H1 (cell line): Measurements from ENCODE around the gene CHAC1. TPM values are rescaled to one million over a fixed set of nuclear protein-coding genes. Genes with fewer than 3 reads are reported as not detected.

Experiments
- CTCF ChIA-PET: fragments of 300-600 bp; sonication (Branson Sonifier 250); formaldehyde crosslinking; loops from one replicate; lab custom pipeline; 2021; ENCODE audit not compliant: partially characterized antibody; lab: Charles Lee
- POLR2A ChIA-PET: fragments of 300-600 bp; sonication (Branson Sonifier 250); formaldehyde crosslinking; loops from one replicate; lab custom pipeline; 2021; ENCODE audit warnings: inconsistent platforms; ENCODE audit not compliant: partially characterized antibody; lab: Charles Lee
- DNase-seq, 2 experiments: peaks; one replicate each; pipeline versions ENCODE4 v3.0.0 to v3.0.0-alpha.2; 2010 to 2022; ENCODE audit warnings: low spot score in 2 of 2, low read depth in 1 of 2, mixed read lengths in 1 of 2
- FAIRE-seq: peaks from 2 replicates; lab custom pipeline; 2011; peaks lifted over from hg19 to GRCh38; lab: Jason Lieb, UNC
- H2AFZ ChIP-seq: 2 replicates; pipeline ENCODE4 v1.8.1; 2012; ENCODE audit warnings: low read length, inconsistent platforms
- H2AK5ac ChIP-seq: 2 replicates; pipeline ENCODE4 v1.6.1; 2013; ENCODE audit warnings: low read depth, low read length
- H2BK120ac ChIP-seq: replicated peaks from 2 replicates; pipeline ENCODE3; 2013; ENCODE audit warnings: low read depth, low read length, inconsistent platforms
- H2BK12ac ChIP-seq: 2 replicates; pipeline ENCODE4 v1.6.1; 2013; ENCODE audit warnings: low read depth, low read length
- H2BK15ac ChIP-seq: 2 replicates; pipeline ENCODE4 v1.6.1; 2013; ENCODE audit warnings: low read length
- H2BK20ac ChIP-seq: 2 replicates; pipeline ENCODE4 v1.6.1; 2013; ENCODE audit warnings: low read length
- H2BK5ac ChIP-seq: 2 replicates; pipeline ENCODE4 v1.6.1; 2013; ENCODE audit warnings: low read depth, low read length
- H3K14ac ChIP-seq: 2 replicates; pipeline ENCODE4 v1.6.1; 2013; ENCODE audit warnings: inconsistent platforms; ENCODE audit not compliant: insufficient read length
- H3K18ac ChIP-seq: 2 replicates; pipeline ENCODE4 v1.6.1; 2013; ENCODE audit warnings: low read length; ENCODE audit errors: extremely low read depth
- H3K23ac ChIP-seq: 2 replicates; pipeline ENCODE4 v1.6.1; 2013; ENCODE audit warnings: inconsistent platforms; ENCODE audit not compliant: insufficient read length
- H3K23me2 ChIP-seq: 2 replicates; pipeline ENCODE4 v1.6.1; 2013; ENCODE audit warnings: low read depth, low read length
- H3K27ac ChIP-seq: 2 replicates; pipeline ENCODE4 v1.6.1; 2011; ENCODE audit warnings: low read depth, low read length, inconsistent platforms
- H3K27me3 ChIP-seq, 4 experiments: replicated peaks in 1 of 4; 1 replicate in 1 of 4; 2 replicates in 3 of 4; pipeline versions ENCODE4 v1.6.1 to v1.8.1; 2011 to 2013; ENCODE audit warnings: low read length in 3 of 4, mild to moderate bottlenecking in 3 of 4, inconsistent platforms in 2 of 4, mixed read lengths in 2 of 4, moderate library complexity in 1 of 4; ENCODE audit not compliant: control insufficient read depth in 3 of 4, insufficient read depth in 3 of 4; ENCODE audit errors: extremely low read depth in 1 of 4
- H3K36me3 ChIP-seq, 4 experiments: 2 replicates each; pipeline versions ENCODE4 v1.6.1 to v1.8.1; 2011 to 2013; ENCODE audit warnings: mild to moderate bottlenecking in 4 of 4, low read length in 3 of 4, moderate library complexity in 2 of 4, control low read depth in 1 of 4, inconsistent platforms in 1 of 4; ENCODE audit not compliant: insufficient read depth in 4 of 4, control insufficient read depth in 2 of 4
- H3K4ac ChIP-seq: replicated peaks from 2 replicates; pipeline ENCODE3; 2013; ENCODE audit warnings: low read length, low read depth, mixed read lengths, inconsistent platforms; ENCODE audit not compliant: insufficient read length
- H3K4me1 ChIP-seq, 4 experiments: replicated peaks in 1 of 4; 1 replicate in 1 of 4; 2 replicates in 3 of 4; pipeline versions ENCODE4 v1.6.1 to v1.8.1; 2011 to 2013; ENCODE audit warnings: low read length in 3 of 4, inconsistent platforms in 2 of 4, mixed read lengths in 1 of 4; ENCODE audit not compliant: insufficient read depth in 4 of 4, control insufficient read depth in 3 of 4
- H3K4me2 ChIP-seq, 2 experiments: 2 replicates each; pipeline versions ENCODE4 v1.6.1 to v1.8.1; 2011 to 2013; ENCODE audit warnings: low read depth in 2 of 2, low read length in 2 of 2, control low read depth in 1 of 2, inconsistent platforms in 1 of 2, mild to moderate bottlenecking in 1 of 2; ENCODE audit not compliant: insufficient read depth in 1 of 2
- H3K4me3 ChIP-seq, 4 experiments: fragments of 200-600, 300-600 bp in 1 of 4; sonication (generic), shearing (Covaris generic), sonication (Bioruptor Twin) in 1 of 4; 2 replicates each; pipeline versions ENCODE4 v1.5.1 to v1.8.1; 2011 to 2016; ENCODE audit warnings: low read length in 4 of 4, low read depth in 3 of 4, control low read depth in 2 of 4, inconsistent platforms in 2 of 4, mild to moderate bottlenecking in 2 of 4, mixed read lengths in 1 of 4, moderate library complexity in 1 of 4; ENCODE audit not compliant: insufficient read depth in 2 of 4; ENCODE audit errors: extremely low read depth in 1 of 4
- H3K56ac ChIP-seq: replicated peaks from 2 replicates; pipeline ENCODE3; 2013; ENCODE audit warnings: low read depth, mild to moderate bottlenecking, mixed read lengths, low read length, inconsistent platforms; ENCODE audit not compliant: insufficient read length
- H3K79me1 ChIP-seq: 2 replicates; pipeline ENCODE4 v1.6.1; 2013; ENCODE audit warnings: low read depth, low read length, control low read depth
- H3K79me2 ChIP-seq, 2 experiments: 2 replicates each; pipeline versions ENCODE4 v1.6.1 to v1.8.1; 2012 to 2013; ENCODE audit warnings: low read length in 2 of 2, mild to moderate bottlenecking in 2 of 2, inconsistent platforms in 1 of 2; ENCODE audit not compliant: insufficient read depth in 2 of 2, control insufficient read depth in 1 of 2
- H3K9ac ChIP-seq, 4 experiments: replicated peaks in 1 of 4; 1 replicate in 1 of 4; 2 replicates in 3 of 4; pipeline versions ENCODE4 v1.6.1 to v1.8.1; 2011 to 2013; ENCODE audit warnings: low read depth in 3 of 4, low read length in 3 of 4, control low read depth in 2 of 4, mild to moderate bottlenecking in 2 of 4, moderate library complexity in 2 of 4, inconsistent platforms in 1 of 4; ENCODE audit errors: extremely low read depth in 1 of 4
- H3K9me3 ChIP-seq, 2 experiments: 2 replicates each; pipeline versions ENCODE4 v1.6.1 to v1.8.1; 2012 to 2013; ENCODE audit warnings: mild to moderate bottlenecking in 2 of 2, moderate library complexity in 2 of 2, control low read depth in 1 of 2, inconsistent platforms in 1 of 2, low read depth in 1 of 2, low read length in 1 of 2, mixed read lengths in 1 of 2; ENCODE audit not compliant: insufficient read depth in 2 of 2
- H4K20me1 ChIP-seq, 2 experiments: replicated peaks in 1 of 2; 2 replicates each; pipeline versions ENCODE3 to v1.8.1; 2011 to 2013; ENCODE audit warnings: inconsistent platforms in 2 of 2, low read length in 2 of 2, mild to moderate bottlenecking in 1 of 2; ENCODE audit not compliant: insufficient read depth in 2 of 2, control insufficient read depth in 1 of 2
- H4K5ac ChIP-seq: 2 replicates; pipeline ENCODE4 v1.6.1; 2013; ENCODE audit warnings: low read length, low read depth, mixed read lengths, inconsistent platforms; ENCODE audit not compliant: insufficient read length
- H4K8ac ChIP-seq: 2 replicates; pipeline ENCODE4 v1.8.0; 2013; ENCODE audit warnings: mild to moderate bottlenecking, moderate library complexity, low read length, inconsistent platforms; ENCODE audit not compliant: insufficient read depth; ENCODE audit errors: extremely low read depth
- H4K91ac ChIP-seq: replicated peaks from 2 replicates; pipeline ENCODE3; 2013; ENCODE audit warnings: low read length, mixed read lengths, inconsistent platforms; ENCODE audit not compliant: insufficient read length
- CBX8 ChIP-seq: fragments of 300-800, 300-1000 bp; sonication (generic); IDR thresholded peaks from 2 replicates; pipeline ENCODE4 v1.7.1; 2016; ENCODE audit warnings: low read depth, low read length, borderline replicate concordance
- JUN ChIP-seq: IDR thresholded peaks from 2 replicates; pipeline ENCODE4 v1.6.1; 2011; ENCODE audit warnings: low read depth, mild to moderate bottlenecking, improper control_type of control experiment, low read length
- POLR2A ChIP-seq, 2 experiments: IDR thresholded peaks; 1 replicate in 1 of 2; 2 replicates in 1 of 2; pipeline ENCODE4 v1.6.1; 2011; ENCODE audit warnings: low read depth in 2 of 2, low read length in 2 of 2, mild to moderate bottlenecking in 2 of 2; ENCODE audit errors: control extremely low read depth in 1 of 2
- POU5F1 ChIP-seq: IDR thresholded peaks from 2 replicates; pipeline ENCODE4 v1.6.1; 2011; ENCODE audit warnings: low read depth, mild to moderate bottlenecking, low read length, moderate library complexity
- RNF2 ChIP-seq: fragments of 200-900, 300-1000 bp; sonication (generic); IDR thresholded peaks from 2 replicates; pipeline ENCODE4 v1.7.1; 2016; ENCODE audit warnings: borderline replicate concordance, low read depth, mild to moderate bottlenecking, antibody characterized with exemption, low read length; ENCODE audit not compliant: poor library complexity, severe bottlenecking; ENCODE audit errors: missing control alignments
- RXRA ChIP-seq: IDR thresholded peaks from 2 replicates; pipeline ENCODE4 v1.6.1; 2011; ENCODE audit warnings: low read depth, mild to moderate bottlenecking, low read length, moderate library complexity; ENCODE audit not compliant: insufficient read depth
- WGBS, 2 experiments: shearing (Covaris generic) in 1 of 2; methylation state at CpG; one replicate each; pipeline versions ENCODE4 v1.1.6 to v1.1.7; 2013 to 2015; ENCODE audit warnings: low lambda C conversion rate in 2 of 2, mixed read lengths in 2 of 2, inconsistent platforms in 1 of 2, low coverage in 1 of 2, missing lambda C conversion rate in 1 of 2; ENCODE audit not compliant: insufficient replicate concordance in 2 of 2, insufficient coverage in 1 of 2, insufficient read length in 1 of 2; ENCODE audit errors: extremely low coverage in 1 of 2, missing lambda C conversion rate in 1 of 2; 5-methylcytosine and 5-hydroxymethylcytosine counted together
- polyA plus RNA-seq, 7 experiments: library from polyadenylated mRNA; depleted of rRNA in 3 of 7; stranded (reverse) in 5 of 7; unstranded in 2 of 7; fragments of >200 nt in 5 of 7; fragments of 200-250 nt in 2 of 7; gene quantifications; 1 replicate in 5 of 7; 2 replicates in 1 of 7; 4 replicates in 1 of 7; pipeline versions ENCODE4 v1.2.1 to v1.2.3, GENCODE V29; 2011 to 2013; ENCODE audit warnings: missing spikeins in 2 of 7, mixed read lengths in 2 of 7
- total RNA-seq: library from RNA; stranded (reverse); fragmentation: NEBNext Ultra II Directional; extraction: Animal tissue kit (Norgen Biotek cat#: 25700); gene quantifications from 2 replicates; pipeline ENCODE4 v1.2.1, GENCODE V29; 2021
- TF ChIP-seq, protein P1 (sequence below): IDR thresholded peaks from 2 replicates; pipeline ENCODE4 v1.6.1; 2012; ENCODE audit warnings: inconsistent platforms

Gene CHAC1
- total and polyA plus RNA-seq, 2 of the 8 experiments (the other 6 are each of a cell fraction or from before 2014, with no cell fraction given): 34.3 to 159 TPM

DNA sequence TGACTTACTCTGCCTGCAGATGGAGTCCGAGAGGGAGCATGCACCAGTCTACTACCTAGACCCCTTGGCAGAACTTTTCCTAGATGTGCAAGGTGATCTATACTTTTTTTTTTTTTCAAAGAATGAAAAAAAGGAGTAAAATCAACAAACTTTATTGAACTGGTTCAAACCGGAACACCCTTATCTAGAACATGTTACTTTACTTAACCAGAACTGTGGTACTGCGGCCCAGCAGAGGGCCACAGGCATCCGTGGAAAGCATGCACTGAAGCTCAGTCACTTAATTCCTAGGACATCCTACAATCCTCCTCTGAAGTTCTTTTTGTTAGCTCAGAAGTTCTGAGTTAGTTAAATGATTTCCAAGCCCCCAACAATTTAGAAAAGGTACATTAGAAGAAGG is 21.6 kb downstream of the CHAC1 start:
- no peak overlapping the region for H2AFZ ChIP-seq
- DNase-seq (no peak), FAIRE-seq (no peak)
- H4K91ac ChIP-seq: no peak overlapping the region
- CTCF ChIA-PET: interaction anchor here (0.6 to 4.4 kb wide), 15 partner anchors 11 to 606 kb away, joined by 3 to 31 read pairs (median 4); partner anchors contain the start of gene CHAC1
- no peaks in the 10 kb centered on the region; the same call in 1 of the 2 replicates for H3K23me2 ChIP-seq
- H3K79me1 ChIP-seq: no peaks in the 10 kb centered on the region
- peaks cover 6 to 21% (median 17%) of the 10 kb centered on the region in 4 experiments; a peak in 6 of 8 replicates for H3K36me3 ChIP-seq
- H3K56ac ChIP-seq: no peak overlapping the region
- H4K8ac ChIP-seq: no peak overlapping the region
- H3K79me2 ChIP-seq: no peaks in the 10 kb centered on the region
- H2BK20ac ChIP-seq: no peak overlapping the region
- WGBS, 2 experiments: 95% methylated on average over 4 of the region's 4 CpGs; no CpG with 5 or more reads in 1 of the 2 experiments
- H3K14ac ChIP-seq: no peak overlapping the region
- TF ChIP-seq POLR2A (IDR thresholded peaks at IDR 0.05; ENCODE audit: control extremely low read depth in 1 of 2, low read depth in 2 of 2, low read length in 2 of 2) (no peak), RNF2 (no peak), JUN (no peak), CBX8 (no peak), RXRA (no peak), POU5F1 (no peak)
- TF ChIP-seq, protein P1, sequence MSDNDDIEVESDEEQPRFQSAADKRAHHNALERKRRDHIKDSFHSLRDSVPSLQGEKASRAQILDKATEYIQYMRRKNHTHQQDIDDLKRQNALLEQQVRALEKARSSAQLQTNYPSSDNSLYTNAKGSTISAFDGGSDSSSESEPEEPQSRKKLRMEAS: no peak
- peaks cover 0 to 2% (median 0%) of the 10 kb centered on the region in 4 experiments; a peak in 1 of 7 replicates for H3K4me1 ChIP-seq
- peaks cover 0 to 3% of the 10 kb centered on the region in 2 experiments for H4K20me1 ChIP-seq
- H4K5ac ChIP-seq: no peak overlapping the region
- H3K18ac ChIP-seq: no peak overlapping the region
- no peak overlapping the region for H2BK5ac ChIP-seq
- H3K27me3 ChIP-seq: no peaks in the 10 kb centered on the region
- no peak overlapping the region for H3K4ac ChIP-seq
- no peak overlapping the region for H2AK5ac ChIP-seq
- H2BK12ac ChIP-seq: no peak overlapping the region
- no peak overlapping the region for H3K4me3 ChIP-seq
- no peak overlapping the region for H2BK120ac ChIP-seq
- H3K4me2 ChIP-seq: no peak overlapping the region
- H3K23ac ChIP-seq: no peak overlapping the region
- no peak overlapping the region for H2BK15ac ChIP-seq
- POLR2A ChIA-PET: interaction anchor here (1.2 to 2.8 kb wide), 5 partner anchors 9 to 33 kb away, joined by 4 to 20 read pairs (median 7); partner anchors contain the start of gene CHAC1
- no peak overlapping the region for H3K27ac ChIP-seq
- no peaks in the 10 kb centered on the region for H3K9me3 ChIP-seq
- no peak overlapping the region for H3K9ac ChIP-seq
